WTC11 (cell line): ENCODE results near the gene DNAJC18. TPM values are rescaled to one million over a fixed set of nuclear protein-coding genes. Genes with fewer than 3 reads are reported as not detected.

ENCODE experiments used
- ATAC-seq: fragments of 200-7000 bp; cut with Tn5 transposase; 2 replicates; pipeline ENCODE4 v1.10.0; 2021; ENCODE audit warnings: mild to moderate bottlenecking, moderate library complexity
- CTCF ChIA-PET: fragments of 300-600 bp; sonication (Branson Sonifier 250); formaldehyde crosslinking; loops from one replicate; lab custom pipeline; 2021; ENCODE audit warnings: antibody characterized with exemption; lab: Charles Lee
- POLR2A ChIA-PET: fragments of 350-600 bp; sonication (Branson Sonifier 250); formaldehyde crosslinking; loops from one replicate; lab custom pipeline; 2021; ENCODE audit warnings: antibody characterized with exemption; lab: Charles Lee
- DNase-seq: peaks from one replicate; pipeline ENCODE4 v3.0.0; 2021; ENCODE audit warnings: low spot score
- H3K27ac Mint-ChIP-seq: 2 replicates; pipeline ENCODE4 v1.8.0; 2021; ENCODE audit warnings: mixed read lengths
- H3K27me3 Mint-ChIP-seq: 2 replicates; pipeline ENCODE4 v1.8.0; 2021; ENCODE audit warnings: low read depth, mild to moderate bottlenecking, moderate library complexity, mixed read lengths
- H3K36me3 Mint-ChIP-seq: 2 replicates; pipeline ENCODE4 v1.8.0; 2021; ENCODE audit warnings: mixed read lengths
- H3K4me1 Mint-ChIP-seq: 2 replicates; pipeline ENCODE4 v1.8.0; 2022; ENCODE audit warnings: mixed read lengths
- H3K4me3 Mint-ChIP-seq: 2 replicates; pipeline ENCODE4 v1.8.0; 2021; ENCODE audit warnings: mild to moderate bottlenecking, moderate library complexity, mixed read lengths
- H3K9me3 Mint-ChIP-seq: 2 replicates; pipeline ENCODE4 v1.8.0; 2021; ENCODE audit warnings: mixed read lengths
- AR ChIP-seq: fragments of 250-450 bp; sonication (Bioruptor Pico); IDR thresholded peaks from 2 replicates; pipeline ENCODE4 v1.9.0; 2021; ENCODE audit warnings: mild to moderate bottlenecking
- ATF1 ChIP-seq: sonication (generic); formaldehyde crosslinking; IDR thresholded peaks from 2 replicates; pipeline ENCODE4 v1.8.1; 2023; ENCODE audit warnings: mild to moderate bottlenecking, moderate library complexity, missing genetic modification reagents
- ATF2 ChIP-seq: sonication (generic); formaldehyde crosslinking; IDR thresholded peaks from 2 replicates; pipeline ENCODE4 v1.8.1; 2022; ENCODE audit warnings: low read depth, missing genetic modification reagents, borderline replicate concordance
- CREM ChIP-seq: sonication (generic); formaldehyde crosslinking; IDR thresholded peaks from 2 replicates; pipeline ENCODE4 v1.8.1; 2022; ENCODE audit warnings: mild to moderate bottlenecking, missing genetic modification reagents, moderate library complexity
- CTCF ChIP-seq: fragments of 200-600 bp; IDR thresholded peaks from 2 replicates; pipeline ENCODE4 v1.8.0; 2022; ENCODE audit warnings: antibody characterized with exemption
- ESRRA ChIP-seq: sonication (generic); formaldehyde crosslinking; IDR thresholded peaks from 2 replicates; pipeline ENCODE4 v1.8.1; 2022; ENCODE audit warnings: mild to moderate bottlenecking, missing genetic modification reagents, borderline replicate concordance
- ETV6 ChIP-seq: sonication (generic); formaldehyde crosslinking; IDR thresholded peaks from 2 replicates; pipeline ENCODE4 v1.8.1; 2022; ENCODE audit warnings: mild to moderate bottlenecking, missing genetic modification reagents
- FOXK1 ChIP-seq: sonication (generic); formaldehyde crosslinking; IDR thresholded peaks from 2 replicates; pipeline ENCODE4 v1.8.0; 2022; ENCODE audit warnings: mild to moderate bottlenecking, moderate library complexity, missing genetic modification reagents
- FOXP1 ChIP-seq: sonication (generic); formaldehyde crosslinking; IDR thresholded peaks from 2 replicates; pipeline ENCODE4 v1.8.0; 2022; ENCODE audit warnings: missing genetic modification reagents, mild to moderate bottlenecking, moderate library complexity, borderline replicate concordance
- FOXP4 ChIP-seq: sonication (generic); formaldehyde crosslinking; IDR thresholded peaks from 2 replicates; pipeline ENCODE4 v1.8.0; 2022; ENCODE audit warnings: mild to moderate bottlenecking, missing genetic modification reagents
- GABPB1 ChIP-seq: sonication (generic); formaldehyde crosslinking; IDR thresholded peaks from 2 replicates; pipeline ENCODE4 v1.8.1; 2023; ENCODE audit warnings: mild to moderate bottlenecking, missing genetic modification reagents
- IRF1 ChIP-seq: sonication (generic); formaldehyde crosslinking; IDR thresholded peaks from 2 replicates; pipeline ENCODE4 v1.8.0; 2023; ENCODE audit warnings: missing genetic modification reagents
- JAZF1 ChIP-seq: fragments of 250-450 bp; sonication (Bioruptor Pico); IDR thresholded peaks from 2 replicates; pipeline ENCODE4 v1.9.0; 2021; ENCODE audit warnings: moderate library complexity, mild to moderate bottlenecking, inconsistent platforms
- KAT7 ChIP-seq: sonication (generic); formaldehyde crosslinking; IDR thresholded peaks from 2 replicates; pipeline ENCODE4 v1.8.1; 2023; ENCODE audit warnings: missing genetic modification reagents, mild to moderate bottlenecking, borderline replicate concordance
- MAX ChIP-seq: sonication (generic); formaldehyde crosslinking; IDR thresholded peaks from 2 replicates; pipeline ENCODE4 v1.8.0; 2022; ENCODE audit warnings: mild to moderate bottlenecking, missing genetic modification reagents
- NR1H2 ChIP-seq: sonication (generic); formaldehyde crosslinking; IDR thresholded peaks from 2 replicates; pipeline ENCODE4 v1.9.0; 2021; ENCODE audit warnings: mild to moderate bottlenecking, moderate library complexity, missing genetic modification reagents
- NR2C2 ChIP-seq: sonication (generic); formaldehyde crosslinking; IDR thresholded peaks from 2 replicates; pipeline ENCODE4 v1.8.0; 2022; ENCODE audit warnings: mild to moderate bottlenecking, missing genetic modification reagents
- OVOL2 ChIP-seq: fragments of 250-450 bp; sonication (Bioruptor Pico); IDR thresholded peaks from 2 replicates; pipeline ENCODE4 v1.9.0; 2021; ENCODE audit warnings: mild to moderate bottlenecking, borderline replicate concordance
- SMAD3 ChIP-seq: sonication (generic); formaldehyde crosslinking; IDR thresholded peaks from 2 replicates; pipeline ENCODE4 v1.8.0; 2022; ENCODE audit warnings: missing genetic modification reagents, mild to moderate bottlenecking, borderline replicate concordance
- TCF7 ChIP-seq: sonication (generic); formaldehyde crosslinking; IDR thresholded peaks from 2 replicates; pipeline ENCODE4 v1.8.0; 2022; ENCODE audit warnings: mild to moderate bottlenecking, low read depth, missing genetic modification reagents, moderate library complexity
- USF1 ChIP-seq: sonication (generic); formaldehyde crosslinking; IDR thresholded peaks from 2 replicates; pipeline ENCODE4 v1.8.0; 2022; ENCODE audit warnings: mild to moderate bottlenecking, missing genetic modification reagents
- ZNF121 ChIP-seq: sonication (generic); formaldehyde crosslinking; IDR thresholded peaks from 2 replicates; pipeline ENCODE4 v1.8.0; 2023; ENCODE audit warnings: missing genetic modification reagents
- ZNF219 ChIP-seq: sonication (generic); formaldehyde crosslinking; IDR thresholded peaks from 2 replicates; pipeline ENCODE4 v1.8.0; 2023; ENCODE audit warnings: missing genetic modification reagents, mild to moderate bottlenecking, borderline replicate concordance
- ZNF416 ChIP-seq: fragments of 250-450 bp; sonication (Bioruptor Pico); IDR thresholded peaks from 2 replicates; pipeline ENCODE4 v1.9.0; 2021; ENCODE audit warnings: mild to moderate bottlenecking, inconsistent platforms
- total RNA-seq: library from RNA; stranded (reverse); gene quantifications from 3 replicates; pipeline ENCODE4 v1.2.3, GENCODE V29; 2021

The DNAJC18 gene
- total RNA-seq, 1 experiment from 2014 or later: 23.7 TPM

- POLR2A ChIA-PET: no interaction called here
- H3K27me3 Mint-ChIP-seq: no peaks in the 10 kb centered on the region; the same call in 1 of the 2 replicates
- CTCF ChIA-PET: interaction anchor here (0.6 to 3.4 kb wide), 6 partner anchors 9 to 364 kb away, joined by 4 to 31 read pairs (median 7); partner anchors contain the start of gene PROB1
These were observed 37.8 kb downstream of the DNAJC18 start for GRCh38 chr5:139401546-139401945.

GRCh38 chr5:139399501-139400121 lies 39.7 kb downstream of the DNAJC18 start:
- H3K9me3 Mint-ChIP-seq: no peaks in the 10 kb centered on the region
- TF ChIP-seq ZNF416 (CRISPR knock-in tag): no peak
- TF ChIP-seq ZNF121 (CRISPR knock-in tag): no peak
- TF ChIP-seq FOXP4 (CRISPR knock-in tag): no peak
- no peak for TF ChIP-seq AR
- no peak for TF ChIP-seq ZNF219
- no peak for TF ChIP-seq CREM (CRISPR knock-in tag)
- no peak for TF ChIP-seq MAX (CRISPR knock-in tag)
- no peak for TF ChIP-seq OVOL2 (CRISPR knock-in tag)
- TF ChIP-seq JAZF1 (CRISPR knock-in tag): no peak
- TF ChIP-seq ATF1 (CRISPR knock-in tag): no peak
- TF ChIP-seq FOXK1 (CRISPR knock-in tag): no peak
- no peak for TF ChIP-seq FOXP1
- no peak for TF ChIP-seq CTCF
- no peak for TF ChIP-seq KAT7 (CRISPR knock-in tag)
- TF ChIP-seq USF1 (CRISPR knock-in tag): no peak
- no peak for TF ChIP-seq GABPB1
- no peak for TF ChIP-seq ETV6 (CRISPR knock-in tag)
- no peak for TF ChIP-seq NR1H2 (CRISPR knock-in tag)
- no peak for TF ChIP-seq TCF7 (CRISPR knock-in tag)
- peaks cover 19% of the 10 kb centered on the region for H3K36me3 Mint-ChIP-seq
- H3K4me1 Mint-ChIP-seq: peaks cover 33% of the 10 kb centered on the region
- H3K27ac Mint-ChIP-seq: no peak overlapping the region
- CTCF ChIA-PET: no interaction called here
- DNase-seq: no peak
- peaks cover 14% of the 10 kb centered on the region for H3K27me3 Mint-ChIP-seq
- POLR2A ChIA-PET: interaction anchor here (1.0 kb wide), 1 partner anchor 178 kb away, joined by 4 read pairs; no protein-coding TSS in a partner anchor
- H3K4me3 Mint-ChIP-seq: no peak overlapping the region
- ATAC-seq: no peak

More at GRCh38 chr5:139401546-139401945, 37.8 kb downstream of the DNAJC18 start:
- no peak for ATAC-seq
- Mint-ChIP-seq H3K36me3 (peaks cover 19% of the 10 kb centered on the region), H3K9me3 (no peaks in the 10 kb centered on the region), H3K4me1 (peaks cover 21% of the 10 kb centered on the region), H3K27ac (no peak overlapping the region), H3K4me3 (no peak overlapping the region)
- no peak for DNase-seq
- TF ChIP-seq SMAD3 (CRISPR knock-in tag): no peak
- no peak for TF ChIP-seq ESRRA (CRISPR knock-in tag)
- TF ChIP-seq NR2C2: no peak
- TF ChIP-seq ATF2 (CRISPR knock-in tag): no peak
- no peak for TF ChIP-seq IRF1 (CRISPR knock-in tag)
